Osteocyte (in vitro differentiated cells): ENCODE data around the gene BTF3. TPM values are rescaled to one million over a fixed set of nuclear protein-coding genes. Genes with fewer than 3 reads are reported as not detected.
"Not testable (repeated sequence)": the region's sequence is repeated elsewhere in the genome, so short reads cannot be mapped to it uniquely, and the experiment has no call there.

Experiments used
- DNase-seq: peaks from one replicate; pipeline ENCODE4 v3.0.0; 2021; ENCODE audit warnings: mixed read lengths; ENCODE audit not compliant: unreplicated experiment; ENCODE audit errors: extremely low spot score
- H3K27ac Mint-ChIP-seq: one replicate; pipeline ENCODE4 v1.8.0; 2021; ENCODE audit warnings: mild to moderate bottlenecking, mixed read lengths; ENCODE audit not compliant: unreplicated experiment
- H3K27me3 Mint-ChIP-seq: one replicate; pipeline ENCODE4 v1.8.0; 2021; ENCODE audit warnings: mixed read lengths; ENCODE audit not compliant: unreplicated experiment
- H3K36me3 Mint-ChIP-seq: one replicate; pipeline ENCODE4 v1.8.0; 2021; ENCODE audit warnings: mixed read lengths; ENCODE audit not compliant: unreplicated experiment
- H3K4me1 Mint-ChIP-seq: one replicate; pipeline ENCODE4 v1.8.0; 2021; ENCODE audit warnings: mixed read lengths; ENCODE audit not compliant: unreplicated experiment
- H3K4me3 Mint-ChIP-seq: one replicate; pipeline ENCODE4 v1.8.0; 2021; ENCODE audit warnings: mild to moderate bottlenecking, moderate library complexity, mixed read lengths; ENCODE audit not compliant: unreplicated experiment
- H3K9me3 Mint-ChIP-seq: one replicate; pipeline ENCODE4 v1.8.0; 2021; ENCODE audit warnings: mixed read lengths; ENCODE audit not compliant: unreplicated experiment
- CTCF ChIP-seq: fragments of 200-600 bp; sonication (generic); IDR thresholded peaks from 2 replicates; pipeline ENCODE4 v1.5.0; 2021; ENCODE audit warnings: antibody characterized with exemption, mild to moderate bottlenecking, moderate library complexity
- total RNA-seq: library from RNA; stranded (reverse); gene quantifications from 2 replicates; pipeline ENCODE4 v1.2.1, GENCODE V29; 2021

BTF3 gene
- total RNA-seq, 1 donor from 2014 or later, result 565 TPM

GRCh38 chr5:73506459-73506955 is 8.3 kb downstream of the BTF3 start:
- no peak for DNase-seq
- H3K4me3 Mint-ChIP-seq, result no peak overlapping the region
- no peak overlapping the region for H3K27ac Mint-ChIP-seq
- H3K9me3 Mint-ChIP-seq, result no peaks in the 10 kb centered on the region
- H3K36me3 Mint-ChIP-seq, result peaks cover 31% of the 10 kb centered on the region
- H3K27me3 Mint-ChIP-seq, result no peaks in the 10 kb centered on the region
- peaks cover 2% of the 10 kb centered on the region for H3K4me1 Mint-ChIP-seq
- no peak for TF ChIP-seq CTCF

- Mint-ChIP-seq H3K27ac (peak overlapping the region; percentile 7), H3K9me3 (no peaks in the 10 kb centered on the region), H3K4me1 (peaks cover 2% of the 10 kb centered on the region), H3K36me3 (peaks cover 30% of the 10 kb centered on the region), H3K27me3 (no peaks in the 10 kb centered on the region), H3K4me3 (no peak overlapping the region)
- DNase-seq, result no peak
- no peak for TF ChIP-seq CTCF
Observed at GRCh38 chr5:73507062-73507461, 8.8 kb downstream of the BTF3 start.

GRCh38 chr5:73508521-73508920 is 10.3 kb downstream of the BTF3 start:
- H3K9me3 Mint-ChIP-seq, H3K4me3 Mint-ChIP-seq, H3K27ac Mint-ChIP-seq, H3K4me1 Mint-ChIP-seq, H3K27me3 Mint-ChIP-seq, DNase-seq: not testable (repeated sequence)
- H3K36me3 Mint-ChIP-seq, result peaks cover 17% of the 10 kb centered on the region

- Mint-ChIP-seq H3K4me1 (no peaks in the 10 kb centered on the region), H3K36me3 (no peaks in the 10 kb centered on the region), H3K27me3 (no peaks in the 10 kb centered on the region), H3K27ac (no peak overlapping the region), H3K9me3 (no peaks in the 10 kb centered on the region), H3K4me3 (no peak overlapping the region)
- no peak for DNase-seq
- no peak for TF ChIP-seq CTCF
Observed at GRCh38 chr5:73513996-73514395, 15.8 kb downstream of the BTF3 start.

GRCh38 chr5:73514418-73514817 is 16.2 kb downstream of the BTF3 start:
- Mint-ChIP-seq H3K27me3 (no peaks in the 10 kb centered on the region), H3K4me3 (no peak overlapping the region), H3K27ac (no peak overlapping the region), H3K9me3 (no peaks in the 10 kb centered on the region), H3K4me1 (peaks cover 2% of the 10 kb centered on the region), H3K36me3 (no peaks in the 10 kb centered on the region)
- DNase-seq, result no peak
- no peak for TF ChIP-seq CTCF

- Mint-ChIP-seq H3K36me3 (no peaks in the 10 kb centered on the region), H3K4me1 (peaks cover 5% of the 10 kb centered on the region)
Observed at GRCh38 chr5:73515232-73515631, 17.0 kb downstream of the BTF3 start.

More at GRCh38 chr5:73515232-73515631, 17.0 kb downstream of the BTF3 start:
- Mint-ChIP-seq H3K27ac (no peak overlapping the region), H3K27me3 (no peaks in the 10 kb centered on the region), H3K9me3 (no peaks in the 10 kb centered on the region), H3K4me3 (no peak overlapping the region)
- DNase-seq, result no peak
- no peak for TF ChIP-seq CTCF
